Measurements from ENCODE around the gene TMEM54.
A peak's percentile ranks its signal among the peaks of the same experiment; 100 is the strongest.

Gene TMEM54

GRCh38 chr1:32885676-32886003, 15.5 kb downstream of the TMEM54 start:
- TF ChIP-seq POLR2A (IDR thresholded peaks at IDR 0.05; ENCODE audit: low read depth, low read length) = no peak
- FAIRE-seq = no peak
- DNase-seq (ENCODE audit: insufficient read length, low spot score) = no peak

- FAIRE-seq = no peak
- DNase-seq (ENCODE audit: insufficient read length, low spot score) = no peak
These were observed 16.5 kb downstream of the TMEM54 start for GRCh38 chr1:32884726-32885125.

GRCh38 chr1:32884032-32884372, 17.2 kb downstream of the TMEM54 start:
- no peak for TF ChIP-seq POLR2A (IDR thresholded peaks at IDR 0.05; ENCODE audit: low read depth, low read length)
- FAIRE-seq (no peak), DNase-seq (ENCODE audit: insufficient read length, low spot score) (no peak)

More at GRCh38 chr1:32884726-32885125, 16.5 kb downstream of the TMEM54 start:
- no peak for TF ChIP-seq POLR2A (IDR thresholded peaks at IDR 0.05; ENCODE audit: low read depth, low read length)

- no peak for FAIRE-seq
- DNase-seq (ENCODE audit: insufficient read length, low spot score) = no peak
- no peak for TF ChIP-seq POLR2A (IDR thresholded peaks at IDR 0.05; ENCODE audit: low read depth, low read length)
These were observed 17.7 kb downstream of the TMEM54 start for GRCh38 chr1:32883338-32884031.

- FAIRE-seq = no peak
- no peak for TF ChIP-seq POLR2A (IDR thresholded peaks at IDR 0.05; ENCODE audit: low read depth, low read length)
- no peak for DNase-seq (ENCODE audit: insufficient read length, low spot score)
These were observed 19.0 kb downstream of the TMEM54 start for GRCh38 chr1:32881871-32882850.

GRCh38 chr1:32881291-32881690, 19.9 kb downstream of the TMEM54 start:
- FAIRE-seq (no peak), DNase-seq (ENCODE audit: insufficient read length, low spot score) (no peak)
- TF ChIP-seq POLR2A (IDR thresholded peaks at IDR 0.05; ENCODE audit: low read depth, low read length) = no peak

GRCh38 chr1:32878637-32879041, 22.6 kb downstream of the TMEM54 start:
- no peak for TF ChIP-seq POLR2A (IDR thresholded peaks at IDR 0.05; ENCODE audit: low read depth, low read length)
- DNase-seq (ENCODE audit: insufficient read length, low spot score) = no peak

GRCh38 chr1:32878183-32878582, 23.0 kb downstream of the TMEM54 start:
- FAIRE-seq (peak; percentile 43), DNase-seq (ENCODE audit: insufficient read length, low spot score) (peak; percentile 96)
- no peak for TF ChIP-seq POLR2A (IDR thresholded peaks at IDR 0.05; ENCODE audit: low read depth, low read length)

More at GRCh38 chr1:32878637-32879041, 22.6 kb downstream of the TMEM54 start:
- no peak for FAIRE-seq

- no peak for DNase-seq (ENCODE audit: insufficient read length, low spot score)
- TF ChIP-seq POLR2A (IDR thresholded peaks at IDR 0.05; ENCODE audit: low read depth, low read length) = no peak
- no peak for FAIRE-seq
These were observed 23.7 kb downstream of the TMEM54 start for GRCh38 chr1:32877211-32878110.

- FAIRE-seq = no peak
- DNase-seq (ENCODE audit: insufficient read length, low spot score) = peak; percentile 89
- TF ChIP-seq POLR2A (IDR thresholded peaks at IDR 0.05; ENCODE audit: low read depth, low read length) = no peak
These were observed 24.6 kb downstream of the TMEM54 start for GRCh38 chr1:32876341-32877210.

GRCh38 chr1:32874860-32875752, 26.1 kb downstream of the TMEM54 start:
- FAIRE-seq (no peak), DNase-seq (ENCODE audit: insufficient read length, low spot score) (no peak)
- TF ChIP-seq POLR2A (IDR thresholded peaks at IDR 0.05; ENCODE audit: low read depth, low read length) = no peak

- no peak for FAIRE-seq
These were observed 27.7 kb downstream of the TMEM54 start for GRCh38 chr1:32873484-32873883.

More at GRCh38 chr1:32873484-32873883, 27.7 kb downstream of the TMEM54 start:
- DNase-seq (ENCODE audit: insufficient read length, low spot score) = no peak
- TF ChIP-seq POLR2A (IDR thresholded peaks at IDR 0.05; ENCODE audit: low read depth, low read length) = no peak

Measured in H54 (cell line).